A673 (cell line): ENCODE measurements around the gene GALNT9.

Experiments used
- CTCF ChIP-seq: fragments of 300-800, 200-600 bp; sonication (generic); conservative IDR thresholded peaks from 2 replicates; pipeline ENCODE4 v1.5.1; 2017; ENCODE audit warnings: low read depth, mild to moderate bottlenecking, antibody characterized with exemption, low read length, moderate library complexity, mixed read lengths
- EZH2 ChIP-seq: fragments of 200-600 bp; sonication (generic); IDR thresholded peaks from 2 replicates; pipeline ENCODE4 v1.6.1; 2017; ENCODE audit warnings: borderline replicate concordance, low read depth, mild to moderate bottlenecking, mixed read lengths, antibody characterized with exemption, low read length; ENCODE audit not compliant: poor library complexity, severe bottlenecking

- TF ChIP-seq EZH2 (no peak), CTCF (no peak)
Observed at GRCh38 chr12:132213359-132214160, 115.8 kb downstream of the GALNT9 start.
